NCI-H2107 treated with DMSO at 0.1 percent for 48 hours (cell line): Measurements from ENCODE around the gene TAF11L12.
"Not testable (repeated sequence)": the region's sequence is repeated elsewhere in the genome, so short reads cannot be mapped to it uniquely, and the experiment has no call there.

Source experiments
- DNase-seq: peaks from one replicate; lab custom pipeline; 2025; ENCODE audit not compliant: unreplicated experiment; lab: John Stamatoyannopoulos, UW

TAF11L12 gene

DNA sequence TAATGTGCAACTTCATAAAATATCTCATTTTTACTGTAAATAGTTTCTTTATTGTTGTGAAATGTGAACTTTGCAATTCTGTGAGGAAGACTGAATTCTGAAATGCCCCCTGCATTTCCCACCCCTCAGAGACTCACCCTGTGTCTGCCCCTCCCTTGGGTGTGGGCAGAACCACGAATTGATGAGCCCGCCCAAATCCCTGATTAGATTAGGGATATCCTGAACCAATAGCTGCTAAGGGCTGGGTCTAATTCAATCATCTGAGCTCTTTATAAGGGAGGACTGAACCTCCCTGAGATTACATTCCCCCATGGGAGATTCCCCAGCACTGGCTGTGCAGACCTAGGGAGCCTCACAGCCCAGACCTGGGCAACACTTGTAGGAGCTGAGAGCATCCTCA is at the start of gene TAF11L12:
TAF11L12 (plus strand) TSS at position 301 of the 400 bp plus-strand sequence.
- not testable (repeated sequence) for DNase-seq

DNA sequence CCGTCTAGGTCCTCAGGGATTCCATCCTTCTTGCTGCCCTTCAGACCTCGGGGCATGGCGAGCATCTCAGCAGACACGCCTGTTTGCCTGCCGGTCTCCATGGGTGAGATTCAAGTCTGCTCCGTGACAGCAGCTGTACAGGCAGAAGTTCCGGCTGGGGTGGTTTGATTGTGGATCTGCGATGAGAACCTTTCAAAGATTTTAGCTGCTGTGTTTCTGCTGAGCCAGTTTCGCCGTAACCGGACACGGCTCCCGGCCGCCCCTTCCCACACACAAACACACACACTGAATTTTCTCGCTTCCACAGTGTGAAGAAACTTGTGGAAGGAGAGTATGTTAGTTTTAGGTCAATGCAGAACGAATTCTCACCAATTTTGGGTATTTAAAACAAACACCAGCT is 24.5 kb upstream of the TAF11L12 start, which contains the start of gene TAF11L7:
TAF11L7 (minus strand) TSS at position 101 of the 400 bp plus-strand sequence.
- DNase-seq = not testable (repeated sequence)

GRCh38 chr5:17590860-17591259 is 19.3 kb upstream of the TAF11L12 start, which contains the start of gene TAF11L8:
Gene TAF11L8 (minus strand): TSS chr5:17590960.
- not testable (repeated sequence) for DNase-seq

DNA sequence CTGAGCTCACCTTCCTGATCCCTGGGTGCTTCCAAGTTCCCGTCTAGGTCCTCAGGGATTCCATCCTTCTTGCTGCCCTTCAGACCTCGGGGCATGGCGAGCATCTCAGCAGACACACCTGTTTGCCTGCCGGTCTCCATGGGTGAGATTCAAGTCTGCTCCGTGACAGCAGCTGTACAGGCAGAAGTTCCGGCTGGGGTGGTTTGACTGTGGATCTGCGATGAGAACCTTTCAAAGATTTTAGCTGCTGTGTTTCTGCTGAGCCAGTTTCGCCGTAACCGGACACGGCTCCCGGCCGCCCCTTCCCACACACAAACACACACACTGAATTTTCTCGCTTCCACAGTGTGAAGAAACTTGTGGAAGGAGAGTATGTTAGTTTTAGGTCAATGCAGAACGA is 15.9 kb upstream of the TAF11L12 start, which contains the start of gene TAF11L9:
TAF11L9 (minus strand) TSS at position 140 of the 400 bp plus-strand sequence.
- DNase-seq = not testable (repeated sequence)

GRCh38 chr5:17597728-17598127 is 12.5 kb upstream of the TAF11L12 start, which contains the start of gene TAF11L10:
Gene TAF11L10 (minus strand): TSS chr5:17597828.
- DNase-seq = not testable (repeated sequence)

GRCh38 chr5:17603880-17604279 is 6.3 kb upstream of the TAF11L12 start, which contains the start of gene TAF11L11:
Gene TAF11L11 (plus strand): TSS chr5:17604183.
- DNase-seq = not testable (repeated sequence)

- no peak for DNase-seq
These were observed 5.2 kb upstream of the TAF11L12 start for GRCh38 chr5:17604951-17605350.

DNA sequence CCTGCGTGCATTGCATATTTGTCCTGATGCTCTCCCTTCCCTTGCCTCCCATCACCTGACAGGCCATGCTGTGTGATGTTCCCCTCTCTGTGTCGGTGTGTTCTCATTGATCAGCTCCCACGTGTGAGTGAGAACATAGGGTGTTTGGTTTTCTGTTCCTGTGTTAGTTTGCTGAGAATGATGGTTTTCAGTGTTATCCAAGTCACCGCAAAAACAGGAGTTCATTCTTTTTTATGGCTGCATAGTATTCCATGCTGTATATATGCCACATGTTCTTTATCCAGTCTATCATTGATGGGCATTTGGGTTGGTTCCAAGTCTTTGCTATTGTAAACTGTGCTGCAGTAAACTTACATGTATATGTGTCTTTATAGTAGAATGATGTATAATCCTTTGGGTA is 2.7 kb upstream of the TAF11L12 start:
- not testable (repeated sequence) for DNase-seq

GRCh38 chr5:17614872-17615605 is 4.8 kb downstream of the TAF11L12 start:
- DNase-seq = no peak

DNA sequence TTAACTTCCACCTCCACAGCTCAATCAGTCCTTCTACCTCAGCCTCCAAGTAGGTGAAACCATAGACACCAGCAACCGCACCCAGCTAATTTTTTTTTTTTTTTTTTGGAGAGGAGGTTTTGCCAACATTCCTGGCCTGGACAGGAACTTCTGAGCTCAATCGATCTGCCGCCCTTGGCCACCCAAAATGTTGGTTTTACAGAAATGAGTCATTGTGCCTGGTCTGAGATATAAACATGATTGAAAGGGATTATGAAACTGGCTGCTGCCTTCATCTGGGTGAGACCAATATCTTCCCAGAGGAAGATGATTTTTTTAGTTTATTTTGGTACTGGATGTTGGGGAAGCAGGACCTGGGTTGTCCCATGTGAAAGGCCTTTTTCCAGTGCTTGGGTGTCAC is 9.2 kb downstream of the TAF11L12 start:
- DNase-seq = no peak

DNA sequence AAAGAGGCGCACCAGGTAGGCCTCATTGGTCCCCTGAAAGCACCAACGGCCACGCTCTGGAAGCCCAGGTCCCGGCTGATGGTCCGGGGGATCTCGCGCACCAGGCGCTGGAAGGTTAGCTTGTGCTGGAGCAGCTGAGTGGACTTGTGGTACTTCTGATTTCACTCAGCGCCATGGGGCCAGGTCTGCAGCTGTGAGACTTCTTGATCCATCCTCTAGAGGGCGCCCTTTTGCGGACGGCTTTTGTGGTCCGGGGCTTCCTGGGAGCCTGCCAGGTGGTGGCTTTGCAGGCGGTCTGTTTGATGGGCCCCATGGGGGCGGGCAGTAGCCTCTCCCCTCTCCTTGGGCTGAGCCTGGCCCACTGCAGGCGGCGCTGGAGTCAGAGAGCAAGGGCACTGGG is 10.4 kb downstream of the TAF11L12 start:
- DNase-seq = no peak

GRCh38 chr5:17625686-17626085 is 15.5 kb downstream of the TAF11L12 start:
- DNase-seq = no peak

DNA sequence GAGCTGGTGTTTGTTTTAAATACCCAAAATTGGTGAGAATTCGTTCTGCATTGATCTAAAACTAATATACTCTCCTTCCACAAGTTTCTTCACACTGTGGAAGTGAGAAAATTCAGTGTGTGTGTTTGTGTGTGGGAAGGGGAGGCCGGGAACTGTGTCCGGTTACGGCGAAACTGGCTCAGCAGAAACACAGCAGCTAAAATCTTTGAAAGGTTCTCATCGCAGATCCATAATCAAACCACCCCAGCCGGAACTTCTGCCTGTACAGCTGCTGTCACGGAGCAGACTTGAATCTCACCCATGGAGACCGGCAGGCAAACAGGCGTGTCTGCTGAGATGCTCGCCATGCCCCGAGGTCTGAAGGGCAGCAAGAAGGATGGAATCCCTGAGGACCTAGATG is 21.6 kb downstream of the TAF11L12 start, which contains the start of gene TAF11L13:
TAF11L13 (plus strand) TSS at position 301 of the 400 bp plus-strand sequence.
- DNase-seq = not testable (repeated sequence)

DNA sequence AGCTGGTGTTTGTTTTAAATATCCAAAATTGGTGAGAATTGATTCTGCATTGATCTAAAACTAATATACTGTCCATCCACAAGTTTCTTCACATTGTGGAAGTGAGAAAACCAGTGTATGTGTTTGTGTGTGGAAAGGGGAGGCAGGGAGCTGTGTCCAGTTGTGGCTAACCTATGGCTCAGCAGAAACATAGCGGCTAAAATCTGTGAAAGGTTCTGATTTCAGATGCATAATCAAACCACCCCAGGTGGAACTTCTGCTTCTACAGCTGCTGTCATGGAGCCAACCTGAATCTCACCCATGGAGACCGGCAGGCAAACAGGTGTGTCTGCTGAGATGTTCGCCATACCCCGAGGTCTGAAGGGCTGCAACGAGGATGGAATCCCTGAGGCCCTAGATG is 24.0 kb downstream of the TAF11L12 start, which contains the start of gene TAF11L14:
TAF11L14 (plus strand) TSS at position 301 of the 400 bp plus-strand sequence.
- DNase-seq = no peak

DNA sequence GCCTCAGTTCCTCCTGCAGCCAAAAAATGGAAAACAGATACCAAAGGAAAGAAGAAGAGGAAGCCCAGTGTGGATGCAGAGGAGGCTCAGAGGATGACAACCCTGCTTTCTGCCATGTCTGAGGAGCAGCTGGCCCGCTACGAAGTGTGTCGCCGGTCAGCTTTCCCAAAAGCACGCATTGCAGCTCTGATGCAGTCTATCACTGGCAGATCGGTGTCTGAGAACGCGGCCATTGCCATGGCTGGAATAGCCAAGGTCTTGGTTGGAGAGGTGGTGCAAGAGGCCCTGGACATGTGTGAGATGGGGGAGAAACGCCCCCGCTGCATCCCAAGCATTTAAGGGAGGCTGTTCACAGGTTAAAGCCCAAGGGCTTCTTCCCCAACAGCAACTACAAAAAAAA is 39.0 kb downstream of the TAF11L12 start:
- DNase-seq = not testable (repeated sequence)

- not testable (repeated sequence) for DNase-seq
These were observed 45.1 kb downstream of the TAF11L12 start for GRCh38 chr5:17655201-17655759.

GRCh38 chr5:17655921-17656320 is 45.7 kb downstream of the TAF11L12 start:
- no peak for DNase-seq
